Activated naive CD8-positive, alpha-beta T cell (primary cell): ENCODE data around the gene RNASE8.
"Not testable (repeated sequence)": the region's sequence is repeated elsewhere in the genome, so short reads cannot be mapped to it uniquely, and the experiment has no call there.

Experiments
- H3K27ac Mint-ChIP-seq: one replicate; pipeline ENCODE4 v1.8.0; 2021; ENCODE audit warnings: mixed read lengths
- H3K27me3 Mint-ChIP-seq: one replicate; pipeline ENCODE4 v1.8.0; 2021; ENCODE audit warnings: mixed read lengths
- H3K36me3 Mint-ChIP-seq: one replicate; pipeline ENCODE4 v1.8.0; 2021; ENCODE audit warnings: mixed read lengths
- H3K4me1 Mint-ChIP-seq: one replicate; pipeline ENCODE4 v1.8.0; 2021; ENCODE audit warnings: low read depth, mixed read lengths
- H3K4me3 Mint-ChIP-seq: one replicate; pipeline ENCODE4 v1.8.0; 2021; ENCODE audit warnings: mild to moderate bottlenecking, mixed read lengths
- H3K9me3 Mint-ChIP-seq: one replicate; pipeline ENCODE4 v1.8.0; 2021; ENCODE audit warnings: low read depth, mixed read lengths

Gene RNASE8

GRCh38 chr14:21057803-21058675 lies at the start of gene RNASE8:
Gene RNASE8, plus strand, starts transcription at chr14:21057822. Its CDS starts 71 bp downstream, at chr14:21057893.
- Mint-ChIP-seq H3K36me3 (no peaks in the 10 kb centered on the region), H3K9me3 (no peaks in the 10 kb centered on the region), H3K4me3 (no peak within 1 kb of the TSS), H3K27me3 (peaks cover 3% of the 10 kb centered on the region), H3K27ac (no peak within 1 kb of the TSS), H3K4me1 (no peaks in the 10 kb centered on the region)

GRCh38 chr14:21009721-21010120 lies 47.9 kb upstream of the RNASE8 start:
- peaks cover 13% of the 10 kb centered on the region for H3K27me3 Mint-ChIP-seq
- not testable (repeated sequence) for H3K4me3 Mint-ChIP-seq, H3K9me3 Mint-ChIP-seq, H3K27ac Mint-ChIP-seq, H3K4me1 Mint-ChIP-seq, H3K36me3 Mint-ChIP-seq

- Mint-ChIP-seq H3K27me3 (peaks cover 13% of the 10 kb centered on the region), H3K36me3 (no peaks in the 10 kb centered on the region), H3K27ac (no peak overlapping the region), H3K9me3 (no peaks in the 10 kb centered on the region), H3K4me1 (no peaks in the 10 kb centered on the region), H3K4me3 (no peak overlapping the region)
These were observed 46.5 kb upstream of the RNASE8 start for GRCh38 chr14:21011136-21011535.

GRCh38 chr14:21014761-21015190 lies 42.8 kb upstream of the RNASE8 start:
- Mint-ChIP-seq H3K4me3 (no peak overlapping the region), H3K4me1 (no peaks in the 10 kb centered on the region)

GRCh38 chr14:21015312-21015711 lies 42.3 kb upstream of the RNASE8 start:
- H3K4me3 Mint-ChIP-seq: no peak overlapping the region
- H3K4me1 Mint-ChIP-seq: no peaks in the 10 kb centered on the region
- H3K9me3 Mint-ChIP-seq: no peaks in the 10 kb centered on the region
- H3K27ac Mint-ChIP-seq: no peak overlapping the region
- H3K27me3 Mint-ChIP-seq: peaks cover 13% of the 10 kb centered on the region
- no peaks in the 10 kb centered on the region for H3K36me3 Mint-ChIP-seq

More at GRCh38 chr14:21014761-21015190, 42.8 kb upstream of the RNASE8 start:
- no peak overlapping the region for H3K27ac Mint-ChIP-seq
- H3K27me3 Mint-ChIP-seq: peaks cover 13% of the 10 kb centered on the region
- no peaks in the 10 kb centered on the region for H3K9me3 Mint-ChIP-seq
- H3K36me3 Mint-ChIP-seq: no peaks in the 10 kb centered on the region

GRCh38 chr14:21016413-21017190 lies 41.0 kb upstream of the RNASE8 start:
- no peaks in the 10 kb centered on the region for H3K4me1 Mint-ChIP-seq
- no peaks in the 10 kb centered on the region for H3K36me3 Mint-ChIP-seq
- peaks cover 11% of the 10 kb centered on the region for H3K27me3 Mint-ChIP-seq
- no peak overlapping the region for H3K4me3 Mint-ChIP-seq
- H3K27ac Mint-ChIP-seq: no peak overlapping the region
- H3K9me3 Mint-ChIP-seq: no peaks in the 10 kb centered on the region

- H3K27me3 Mint-ChIP-seq: peaks cover 4% of the 10 kb centered on the region
- no peak overlapping the region for H3K27ac Mint-ChIP-seq
- H3K9me3 Mint-ChIP-seq: no peaks in the 10 kb centered on the region
- no peaks in the 10 kb centered on the region for H3K36me3 Mint-ChIP-seq
- no peaks in the 10 kb centered on the region for H3K4me1 Mint-ChIP-seq
- H3K4me3 Mint-ChIP-seq: no peak overlapping the region
These were observed 39.9 kb upstream of the RNASE8 start for GRCh38 chr14:21017528-21018245.

- no peaks in the 10 kb centered on the region for H3K27me3 Mint-ChIP-seq
- no peaks in the 10 kb centered on the region for H3K9me3 Mint-ChIP-seq
- H3K4me3 Mint-ChIP-seq: no peak overlapping the region
- no peak overlapping the region for H3K27ac Mint-ChIP-seq
- H3K36me3 Mint-ChIP-seq: no peaks in the 10 kb centered on the region
- H3K4me1 Mint-ChIP-seq: peaks cover 3% of the 10 kb centered on the region
These were observed 39.3 kb upstream of the RNASE8 start for GRCh38 chr14:21018286-21018685.

GRCh38 chr14:21018781-21019180 lies 38.8 kb upstream of the RNASE8 start:
- Mint-ChIP-seq H3K4me1 (peaks cover 8% of the 10 kb centered on the region), H3K9me3 (no peaks in the 10 kb centered on the region), H3K4me3 (no peak overlapping the region), H3K27me3 (no peaks in the 10 kb centered on the region), H3K36me3 (no peaks in the 10 kb centered on the region), H3K27ac (no peak overlapping the region)

GRCh38 chr14:21019366-21019765 lies 38.3 kb upstream of the RNASE8 start:
- no peaks in the 10 kb centered on the region for H3K36me3 Mint-ChIP-seq
- no peaks in the 10 kb centered on the region for H3K27me3 Mint-ChIP-seq
- H3K4me3 Mint-ChIP-seq: no peak overlapping the region
- H3K9me3 Mint-ChIP-seq: no peaks in the 10 kb centered on the region
- no peak overlapping the region for H3K27ac Mint-ChIP-seq
- peaks cover 14% of the 10 kb centered on the region for H3K4me1 Mint-ChIP-seq

- Mint-ChIP-seq H3K4me1 (peaks cover 17% of the 10 kb centered on the region), H3K27me3 (no peaks in the 10 kb centered on the region), H3K36me3 (no peaks in the 10 kb centered on the region), H3K27ac (no peak overlapping the region), H3K9me3 (no peaks in the 10 kb centered on the region), H3K4me3 (no peak overlapping the region)
These were observed 36.6 kb upstream of the RNASE8 start for GRCh38 chr14:21020977-21021545.

GRCh38 chr14:21022686-21023085 lies 34.9 kb upstream of the RNASE8 start:
- H3K27me3 Mint-ChIP-seq: no peaks in the 10 kb centered on the region
- no peaks in the 10 kb centered on the region for H3K36me3 Mint-ChIP-seq
- peaks cover 19% of the 10 kb centered on the region for H3K4me1 Mint-ChIP-seq
- H3K9me3 Mint-ChIP-seq: no peaks in the 10 kb centered on the region
- H3K4me3 Mint-ChIP-seq: peak overlapping the region; percentile 89
- H3K27ac Mint-ChIP-seq: no peak overlapping the region

GRCh38 chr14:21023174-21023573 lies 34.4 kb upstream of the RNASE8 start:
- no peak overlapping the region for H3K27ac Mint-ChIP-seq
- H3K27me3 Mint-ChIP-seq: no peaks in the 10 kb centered on the region
- peak overlapping the region; percentile 89 for H3K4me3 Mint-ChIP-seq
- H3K4me1 Mint-ChIP-seq: peaks cover 19% of the 10 kb centered on the region
- H3K9me3 Mint-ChIP-seq: no peaks in the 10 kb centered on the region
- no peaks in the 10 kb centered on the region for H3K36me3 Mint-ChIP-seq

GRCh38 chr14:21023817-21024584 lies 33.6 kb upstream of the RNASE8 start:
- H3K36me3 Mint-ChIP-seq: no peaks in the 10 kb centered on the region
- peak overlapping the region; percentile 89 for H3K4me3 Mint-ChIP-seq
- H3K27ac Mint-ChIP-seq: no peak overlapping the region
- H3K9me3 Mint-ChIP-seq: no peaks in the 10 kb centered on the region
- H3K4me1 Mint-ChIP-seq: peaks cover 19% of the 10 kb centered on the region
- H3K27me3 Mint-ChIP-seq: no peaks in the 10 kb centered on the region
